Suprapubic skin (tissue), 3 donors: ENCODE measurements around the gene PRADC1.

Experiments
- POLR2AphosphoS5 ChIP-seq, 3 donors: sonication (generic); formaldehyde crosslinking; IDR thresholded peaks; one replicate each; pipeline ENCODE4 v1.6.1; 2017; ENCODE audit warnings: antibody characterized with exemption in 3 of 3
- TF ChIP-seq, protein P1 (sequence below), 2 donors: fragments of 200-600 bp in 1 of 2; fragments of 450-650 bp in 1 of 2; sonication (generic) in 1 of 2; IDR thresholded peaks; one replicate each; pipeline ENCODE4 v1.5.1; 2016 to 2019; ENCODE audit warnings: antibody characterized with exemption in 2 of 2, mild to moderate bottlenecking in 1 of 2, moderate library complexity in 1 of 2

DNA sequence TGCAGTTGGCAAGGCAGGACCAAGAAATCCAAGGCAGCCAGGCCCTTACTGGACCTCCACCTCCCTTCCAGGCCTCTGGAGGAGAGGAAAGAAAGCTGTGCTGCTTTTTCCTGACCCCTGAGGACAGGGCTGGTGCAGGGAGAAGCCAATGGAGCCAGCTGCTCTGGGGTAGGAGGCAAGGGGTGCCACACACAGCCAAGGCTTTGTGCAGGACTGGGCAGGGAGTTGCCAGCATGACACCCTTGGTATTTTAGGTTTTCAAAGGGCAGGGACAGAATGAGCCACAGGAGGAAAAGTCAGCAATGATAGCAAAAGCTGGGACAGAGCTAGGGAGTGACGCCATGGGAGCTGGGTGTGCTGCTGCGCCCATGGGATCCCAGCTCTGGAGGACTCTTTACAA, 24.0 kb upstream of the PRADC1 start:
- TF ChIP-seq, protein P1, sequence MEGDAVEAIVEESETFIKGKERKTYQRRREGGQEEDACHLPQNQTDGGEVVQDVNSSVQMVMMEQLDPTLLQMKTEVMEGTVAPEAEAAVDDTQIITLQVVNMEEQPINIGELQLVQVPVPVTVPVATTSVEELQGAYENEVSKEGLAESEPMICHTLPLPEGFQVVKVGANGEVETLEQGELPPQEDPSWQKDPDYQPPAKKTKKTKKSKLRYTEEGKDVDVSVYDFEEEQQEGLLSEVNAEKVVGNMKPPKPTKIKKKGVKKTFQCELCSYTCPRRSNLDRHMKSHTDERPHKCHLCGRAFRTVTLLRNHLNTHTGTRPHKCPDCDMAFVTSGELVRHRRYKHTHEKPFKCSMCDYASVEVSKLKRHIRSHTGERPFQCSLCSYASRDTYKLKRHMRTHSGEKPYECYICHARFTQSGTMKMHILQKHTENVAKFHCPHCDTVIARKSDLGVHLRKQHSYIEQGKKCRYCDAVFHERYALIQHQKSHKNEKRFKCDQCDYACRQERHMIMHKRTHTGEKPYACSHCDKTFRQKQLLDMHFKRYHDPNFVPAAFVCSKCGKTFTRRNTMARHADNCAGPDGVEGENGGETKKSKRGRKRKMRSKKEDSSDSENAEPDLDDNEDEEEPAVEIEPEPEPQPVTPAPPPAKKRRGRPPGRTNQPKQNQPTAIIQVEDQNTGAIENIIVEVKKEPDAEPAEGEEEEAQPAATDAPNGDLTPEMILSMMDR (IDR thresholded peaks at IDR 0.05): no peak
- TF ChIP-seq POLR2AphosphoS5 (IDR thresholded peaks at IDR 0.05): no peak
